Measurements from ENCODE around the gene SLC29A3.

Gene SLC29A3

DNA sequence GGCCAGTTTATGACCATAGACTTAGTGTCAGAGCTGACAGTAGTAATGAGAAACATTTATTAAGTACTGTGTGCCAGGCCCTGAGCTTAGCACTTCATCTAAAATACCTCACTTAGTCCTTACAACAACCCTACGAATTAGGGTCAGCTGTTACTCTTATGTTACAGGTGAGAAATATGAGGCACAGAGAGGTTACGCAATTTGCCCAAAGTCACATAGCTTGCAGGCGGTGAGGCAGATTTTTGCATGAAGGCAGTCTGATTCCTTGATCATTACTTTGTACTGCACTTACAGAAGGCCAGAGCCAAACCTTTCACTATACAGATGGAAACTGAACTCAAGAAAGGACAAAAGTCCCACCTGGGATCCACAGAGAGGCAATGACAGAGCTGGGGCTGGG, 87.8 kb downstream of the SLC29A3 start:
- H3K9me2 ChIP-seq (replicated peaks; ENCODE audit: insufficient read depth, low read length), result no peaks in the 10 kb centered on the region
- no peak overlapping the region for H3K27ac ChIP-seq (ENCODE audit: low read depth, low read length)
- H3K27me3 ChIP-seq (ENCODE audit: low read length), result no peaks in the 10 kb centered on the region
- H3K79me2 ChIP-seq (ENCODE audit: insufficient read depth, low read length), result no peaks in the 10 kb centered on the region
- TF ChIP-seq, protein P1, sequence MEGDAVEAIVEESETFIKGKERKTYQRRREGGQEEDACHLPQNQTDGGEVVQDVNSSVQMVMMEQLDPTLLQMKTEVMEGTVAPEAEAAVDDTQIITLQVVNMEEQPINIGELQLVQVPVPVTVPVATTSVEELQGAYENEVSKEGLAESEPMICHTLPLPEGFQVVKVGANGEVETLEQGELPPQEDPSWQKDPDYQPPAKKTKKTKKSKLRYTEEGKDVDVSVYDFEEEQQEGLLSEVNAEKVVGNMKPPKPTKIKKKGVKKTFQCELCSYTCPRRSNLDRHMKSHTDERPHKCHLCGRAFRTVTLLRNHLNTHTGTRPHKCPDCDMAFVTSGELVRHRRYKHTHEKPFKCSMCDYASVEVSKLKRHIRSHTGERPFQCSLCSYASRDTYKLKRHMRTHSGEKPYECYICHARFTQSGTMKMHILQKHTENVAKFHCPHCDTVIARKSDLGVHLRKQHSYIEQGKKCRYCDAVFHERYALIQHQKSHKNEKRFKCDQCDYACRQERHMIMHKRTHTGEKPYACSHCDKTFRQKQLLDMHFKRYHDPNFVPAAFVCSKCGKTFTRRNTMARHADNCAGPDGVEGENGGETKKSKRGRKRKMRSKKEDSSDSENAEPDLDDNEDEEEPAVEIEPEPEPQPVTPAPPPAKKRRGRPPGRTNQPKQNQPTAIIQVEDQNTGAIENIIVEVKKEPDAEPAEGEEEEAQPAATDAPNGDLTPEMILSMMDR (IDR thresholded peaks at IDR 0.05; ENCODE audit: insufficient read depth, low read length, poor library complexity, severe bottlenecking), result no peak
- TF ChIP-seq EZH2phosphoT487 (conservative IDR thresholded peaks at IDR 0.05; ENCODE audit: low read length), result no peak
- no peaks in the 10 kb centered on the region for H3F3A ChIP-seq (ENCODE audit: insufficient read depth)
- H3K36me3 ChIP-seq (ENCODE audit: low read length), result no peaks in the 10 kb centered on the region
- H2AFZ ChIP-seq (ENCODE audit: low read depth, low read length, severe bottlenecking), result no peak overlapping the region
- H3K9me3 ChIP-seq (ENCODE audit: insufficient read depth, low read length), result no peaks in the 10 kb centered on the region
- H3K4me3 ChIP-seq (ENCODE audit: insufficient read depth, low read length, poor library complexity, severe bottlenecking), result no peak overlapping the region
- H3K4me2 ChIP-seq (ENCODE audit: low read depth, low read length, poor library complexity, severe bottlenecking), result no peak overlapping the region
- no peak overlapping the region for H3K9ac ChIP-seq (ENCODE audit: low read length)
- H4K20me1 ChIP-seq (ENCODE audit: low read depth, low read length), result no peaks in the 10 kb centered on the region

DNA sequence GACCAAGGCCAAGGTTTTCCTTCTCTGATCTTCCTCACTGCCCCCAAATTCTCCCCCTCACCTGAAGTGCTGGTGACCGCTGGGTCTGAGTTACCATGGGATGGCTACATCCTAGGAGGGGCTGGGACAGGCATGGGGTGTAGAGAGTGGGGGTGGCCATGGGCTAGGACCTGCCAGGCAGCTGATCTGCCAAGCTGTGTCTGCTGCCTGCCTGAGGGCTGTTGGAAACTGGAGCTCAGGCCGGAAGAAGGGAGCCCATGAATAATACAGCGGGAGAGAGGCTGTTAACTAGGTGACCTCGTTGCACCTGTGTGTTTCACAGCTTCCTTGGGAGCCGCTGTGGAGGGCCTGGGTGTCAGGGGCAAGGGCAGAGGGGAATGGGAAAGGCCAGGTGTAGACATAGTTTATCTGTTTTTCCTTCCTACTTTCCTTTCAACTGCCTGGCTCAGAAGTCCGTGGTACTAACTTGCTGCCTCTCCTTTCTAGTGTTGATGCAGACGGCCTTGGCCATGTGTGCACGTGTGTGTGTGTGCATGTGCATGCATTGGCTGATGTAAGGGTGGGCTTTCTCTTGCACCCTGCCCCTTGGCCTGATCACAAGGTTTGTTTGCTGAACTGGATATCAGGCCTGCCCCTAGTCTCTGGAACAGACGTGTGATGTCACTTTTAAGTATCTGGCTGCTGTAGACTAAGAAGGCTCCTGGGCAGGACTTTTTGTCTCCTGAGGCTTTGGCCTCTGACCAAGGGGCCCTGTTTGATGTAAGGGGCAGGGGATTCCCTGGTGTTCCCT, 89.6 kb downstream of the SLC29A3 start:
- no peaks in the 10 kb centered on the region for H3K79me2 ChIP-seq (ENCODE audit: insufficient read depth, low read length)

GRCh38 chr10:71409516-71410104, 90.6 kb downstream of the SLC29A3 start:
- Histone ChIP-seq H3K27ac (ENCODE audit: low read depth, low read length) (no peak overlapping the region), H3K9ac (ENCODE audit: low read length) (no peak overlapping the region), H4K20me1 (ENCODE audit: low read depth, low read length) (no peaks in the 10 kb centered on the region), H3K9me2 (replicated peaks; ENCODE audit: insufficient read depth, low read length) (no peaks in the 10 kb centered on the region), H3K27me3 (ENCODE audit: low read length) (no peaks in the 10 kb centered on the region), H3K36me3 (ENCODE audit: low read length) (no peaks in the 10 kb centered on the region), H3K9me3 (ENCODE audit: insufficient read depth, low read length) (no peaks in the 10 kb centered on the region), H2AFZ (ENCODE audit: low read depth, low read length, severe bottlenecking) (no peak overlapping the region), H3K4me2 (ENCODE audit: low read depth, low read length, poor library complexity, severe bottlenecking) (no peak overlapping the region), H3K79me2 (ENCODE audit: insufficient read depth, low read length) (no peaks in the 10 kb centered on the region), H3F3A (ENCODE audit: insufficient read depth) (no peaks in the 10 kb centered on the region), H3K4me3 (ENCODE audit: insufficient read depth, low read length, poor library complexity, severe bottlenecking) (no peak overlapping the region)
- TF ChIP-seq, protein P1 (IDR thresholded peaks at IDR 0.05; ENCODE audit: insufficient read depth, low read length, poor library complexity, severe bottlenecking), result no peak
- TF ChIP-seq EZH2phosphoT487 (conservative IDR thresholded peaks at IDR 0.05; ENCODE audit: low read length), result no peak

More for the DNA sequence above, 89.6 kb downstream of the SLC29A3 start:
- no peak for TF ChIP-seq EZH2phosphoT487 (conservative IDR thresholded peaks at IDR 0.05; ENCODE audit: low read length)
- TF ChIP-seq, protein P1 (IDR thresholded peaks at IDR 0.05; ENCODE audit: insufficient read depth, low read length, poor library complexity, severe bottlenecking), result no peak
- Histone ChIP-seq H3K27me3 (ENCODE audit: low read length) (no peaks in the 10 kb centered on the region), H3K27ac (ENCODE audit: low read depth, low read length) (no peak overlapping the region), H3K4me3 (ENCODE audit: insufficient read depth, low read length, poor library complexity, severe bottlenecking) (no peak overlapping the region), H3F3A (ENCODE audit: insufficient read depth) (no peaks in the 10 kb centered on the region), H4K20me1 (ENCODE audit: low read depth, low read length) (no peaks in the 10 kb centered on the region), H2AFZ (ENCODE audit: low read depth, low read length, severe bottlenecking) (no peak overlapping the region), H3K9ac (ENCODE audit: low read length) (no peak overlapping the region), H3K36me3 (ENCODE audit: low read length) (no peaks in the 10 kb centered on the region), H3K9me2 (replicated peaks; ENCODE audit: insufficient read depth, low read length) (no peaks in the 10 kb centered on the region), H3K4me2 (ENCODE audit: low read depth, low read length, poor library complexity, severe bottlenecking) (no peak overlapping the region), H3K9me3 (ENCODE audit: insufficient read depth, low read length) (no peaks in the 10 kb centered on the region)
